Thyroid gland (tissue), 4 donors: Measurements from ENCODE around the gene PLCL2. TPM values are rescaled to one million over a fixed set of nuclear protein-coding genes. Genes with fewer than 3 reads are reported as not detected.

Source experiments
- DNase-seq, 2 donors: peaks; one replicate each; pipeline ENCODE4 v3.0.0-alpha.2; 2019
- H3K27ac ChIP-seq, 3 donors: fragments of 200-600 bp; sonication (generic); 1 replicate in 2 of 3; 2 replicates in 1 of 3; pipeline ENCODE4 v1.5.1; 2016 to 2019; ENCODE audit warnings: mild to moderate bottlenecking in 1 of 3, moderate library complexity in 1 of 3
- H3K27me3 ChIP-seq: fragments of 200-600 bp; sonication (generic); one replicate; pipeline ENCODE4 v1.5.1; 2019
- H3K36me3 ChIP-seq, 2 donors: fragments of 200-600 bp; sonication (generic); one replicate each; pipeline ENCODE4 v1.5.1; 2016 to 2019
- H3K4me1 ChIP-seq, 2 donors: fragments of 200-600 bp; sonication (generic); one replicate each; pipeline ENCODE4 v1.5.1; 2017 to 2019
- H3K4me3 ChIP-seq, 3 donors: fragments of 200-600 bp; sonication (generic); replicated peaks in 1 of 3; 1 replicate in 2 of 3; 2 replicates in 1 of 3; pipeline ENCODE4 v1.5.1; 2016; ENCODE audit warnings: mild to moderate bottlenecking in 1 of 3
- H3K9me3 ChIP-seq: fragments of 200-600 bp; sonication (generic); one replicate; pipeline ENCODE4 v1.5.1; 2017
- POLR2A ChIP-seq, 2 donors: fragments of 450-650 bp; IDR thresholded peaks; one replicate each; pipeline ENCODE4 v1.6.1; 2017; ENCODE audit warnings: antibody characterized with exemption in 2 of 2, mild to moderate bottlenecking in 2 of 2, moderate library complexity in 1 of 2
- WGBS, 2 donors: methylation state at CpG; one replicate each; pipeline ENCODE4 v1.1.5; 2017; 5-methylcytosine and 5-hydroxymethylcytosine counted together
- intact Hi-C: fragments of 100-400 bp; cut with DNase I; formaldehyde crosslinking; loops from one replicate; pipeline ENCODE4 v1.15.1; 2023
- total RNA-seq, 4 donors: library from RNA; depleted of rRNA; stranded (reverse); fragments of >200 nt; gene quantifications; one replicate each; pipeline ENCODE4 v1.2.3, GENCODE V29; 2016
- TF ChIP-seq, protein P1 (sequence below), 6 experiments: fragments of 200-600 bp in 3 of 6; fragments of 450-650 bp in 3 of 6; sonication (generic) in 3 of 6; IDR thresholded peaks; one replicate each; pipeline ENCODE4 v1.5.1; 2016 to 2019; ENCODE audit warnings: antibody characterized with exemption in 6 of 6, mild to moderate bottlenecking in 2 of 6, inconsistent platforms in 1 of 6, moderate library complexity in 1 of 6

PLCL2 gene
- total RNA-seq, 4 donors from 2014 or later: 6.3 to 15.3 (median 9.3) TPM

- WGBS, 2 donors: 86 to 87% methylated on average over 6 of the region's 6 CpGs
- no peaks in the 10 kb centered on the region for H3K36me3 ChIP-seq
- no peaks in the 10 kb centered on the region for H3K4me1 ChIP-seq
- H3K27me3 ChIP-seq: no peaks in the 10 kb centered on the region
- no peak for DNase-seq
- intact Hi-C loops: no loop called here
- no peaks in the 10 kb centered on the region for H3K9me3 ChIP-seq
- no peak overlapping the region for H3K27ac ChIP-seq
- no peak overlapping the region for H3K4me3 ChIP-seq
- TF ChIP-seq, protein P1, sequence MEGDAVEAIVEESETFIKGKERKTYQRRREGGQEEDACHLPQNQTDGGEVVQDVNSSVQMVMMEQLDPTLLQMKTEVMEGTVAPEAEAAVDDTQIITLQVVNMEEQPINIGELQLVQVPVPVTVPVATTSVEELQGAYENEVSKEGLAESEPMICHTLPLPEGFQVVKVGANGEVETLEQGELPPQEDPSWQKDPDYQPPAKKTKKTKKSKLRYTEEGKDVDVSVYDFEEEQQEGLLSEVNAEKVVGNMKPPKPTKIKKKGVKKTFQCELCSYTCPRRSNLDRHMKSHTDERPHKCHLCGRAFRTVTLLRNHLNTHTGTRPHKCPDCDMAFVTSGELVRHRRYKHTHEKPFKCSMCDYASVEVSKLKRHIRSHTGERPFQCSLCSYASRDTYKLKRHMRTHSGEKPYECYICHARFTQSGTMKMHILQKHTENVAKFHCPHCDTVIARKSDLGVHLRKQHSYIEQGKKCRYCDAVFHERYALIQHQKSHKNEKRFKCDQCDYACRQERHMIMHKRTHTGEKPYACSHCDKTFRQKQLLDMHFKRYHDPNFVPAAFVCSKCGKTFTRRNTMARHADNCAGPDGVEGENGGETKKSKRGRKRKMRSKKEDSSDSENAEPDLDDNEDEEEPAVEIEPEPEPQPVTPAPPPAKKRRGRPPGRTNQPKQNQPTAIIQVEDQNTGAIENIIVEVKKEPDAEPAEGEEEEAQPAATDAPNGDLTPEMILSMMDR (IDR thresholded peaks at IDR 0.05): no peak
- no peak for TF ChIP-seq POLR2A (IDR thresholded peaks at IDR 0.05)
Observed at GRCh38 chr3:16937326-16937845, 52.6 kb downstream of the PLCL2 start.

DNA sequence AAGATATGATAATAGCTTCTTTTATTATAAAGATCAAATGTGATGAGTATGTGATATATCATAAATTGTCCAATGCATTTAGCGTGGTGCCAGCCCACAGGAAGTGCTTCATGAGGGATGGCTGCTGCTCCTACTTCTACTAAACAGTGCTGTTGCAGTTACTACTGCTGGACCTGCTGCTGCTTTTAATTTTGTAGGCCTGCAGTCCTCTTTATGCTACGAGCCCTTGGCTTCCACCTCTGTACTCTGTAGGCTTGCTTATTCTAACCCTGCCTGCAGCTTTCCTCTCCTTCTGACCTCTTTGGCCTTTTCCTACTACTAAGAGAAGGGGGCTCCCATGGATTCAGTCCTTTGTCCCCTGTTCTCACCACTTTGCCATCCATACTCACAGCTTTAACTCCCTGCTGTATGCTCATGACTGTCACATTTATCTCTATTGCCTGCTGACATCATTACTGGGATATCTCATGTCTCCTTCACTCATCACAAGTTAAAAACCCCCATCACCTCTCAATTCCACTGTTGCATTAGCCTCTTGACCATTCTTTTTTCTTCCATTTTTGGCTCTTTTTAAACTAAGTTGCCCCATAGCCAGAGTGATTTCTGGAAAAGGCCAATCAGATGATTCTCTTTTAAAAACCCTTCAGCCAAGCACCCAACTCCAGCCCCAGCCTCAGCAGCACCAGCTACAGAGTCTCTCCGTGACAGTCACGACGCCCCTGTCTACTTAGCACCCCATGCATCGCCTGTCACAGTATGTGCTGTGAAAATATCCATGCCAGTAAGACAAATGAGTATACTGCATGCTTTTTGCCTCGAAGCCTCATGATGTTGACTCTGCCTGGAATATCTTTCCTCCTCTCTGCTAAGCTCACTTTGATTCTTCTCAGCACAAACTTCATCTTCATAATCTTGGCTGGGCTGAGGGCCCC, 56.3 kb downstream of the PLCL2 start:
- 62 to 71% methylated on average over 7 of the region's 7 CpGs for WGBS, 2 donors
- DNase-seq: no peak
- Histone ChIP-seq H3K4me1 (no peaks in the 10 kb centered on the region), H3K27ac (no peak overlapping the region), H3K27me3 (no peaks in the 10 kb centered on the region), H3K36me3 (no peaks in the 10 kb centered on the region), H3K4me3 (no peak overlapping the region), H3K9me3 (no peaks in the 10 kb centered on the region)
- intact Hi-C loops: no loop called here
- TF ChIP-seq, protein P1 (IDR thresholded peaks at IDR 0.05): no peak
- no peak for TF ChIP-seq POLR2A (IDR thresholded peaks at IDR 0.05)

DNA sequence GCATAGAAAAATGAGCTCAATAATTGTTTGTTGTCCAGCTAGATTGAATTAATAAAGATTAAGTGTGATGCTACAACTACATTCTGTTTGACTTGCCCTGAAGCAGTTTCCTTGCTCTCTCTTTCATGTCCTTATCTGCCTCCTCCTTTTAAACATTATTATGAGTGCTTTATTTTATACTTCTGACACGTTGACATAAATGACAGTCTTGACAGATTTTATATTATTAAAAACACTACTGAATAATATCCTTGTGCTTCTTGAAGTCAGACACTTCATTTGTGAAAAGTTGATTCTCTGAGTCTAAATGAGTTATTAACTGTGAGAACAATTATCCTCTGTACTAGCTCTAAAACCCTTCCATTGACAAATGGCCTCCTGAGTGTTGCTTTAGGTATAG, 58.2 kb downstream of the PLCL2 start:
- Histone ChIP-seq H3K36me3 (no peaks in the 10 kb centered on the region), H3K4me3 (no peak overlapping the region), H3K27me3 (no peaks in the 10 kb centered on the region), H3K27ac (no peak overlapping the region), H3K4me1 (no peaks in the 10 kb centered on the region), H3K9me3 (no peaks in the 10 kb centered on the region)
- 64 to 76% methylated on average over 1 of the region's 1 CpG for WGBS, 2 donors
- no peak for DNase-seq
- intact Hi-C loops: no loop called here
- TF ChIP-seq POLR2A (IDR thresholded peaks at IDR 0.05): no peak
- TF ChIP-seq, protein P1 (IDR thresholded peaks at IDR 0.05): no peak

GRCh38 chr3:16943857-16944256, 59.1 kb downstream of the PLCL2 start:
- TF ChIP-seq, protein P1 (IDR thresholded peaks at IDR 0.05): no peak
- no peak for TF ChIP-seq POLR2A (IDR thresholded peaks at IDR 0.05)
- H3K4me3 ChIP-seq: no peak overlapping the region

DNA sequence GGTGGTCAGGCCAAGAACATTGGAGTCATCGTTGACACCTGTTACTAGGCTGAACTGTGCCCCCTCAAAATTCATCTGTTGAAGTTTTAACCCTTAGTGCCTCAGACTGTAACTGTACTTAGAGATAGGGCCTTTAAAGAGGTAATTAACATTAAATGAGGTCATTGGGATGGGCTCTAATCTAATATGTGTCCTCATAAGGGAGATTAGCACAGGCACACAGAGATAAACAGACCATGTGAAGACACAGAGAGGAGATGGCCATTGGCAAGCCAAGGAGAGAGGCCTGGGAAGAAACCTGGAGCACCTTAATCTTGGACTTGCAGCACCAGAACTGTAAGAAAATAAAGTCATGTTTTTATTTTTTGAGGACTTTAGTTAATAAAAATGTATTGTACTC, 59.6 kb downstream of the PLCL2 start:
- no peaks in the 10 kb centered on the region for H3K36me3 ChIP-seq
- DNase-seq: no peak
- H3K27ac ChIP-seq: no peak overlapping the region
- TF ChIP-seq POLR2A (IDR thresholded peaks at IDR 0.05): no peak
- H3K9me3 ChIP-seq: no peaks in the 10 kb centered on the region
- no peak overlapping the region for H3K4me3 ChIP-seq
- H3K4me1 ChIP-seq: no peaks in the 10 kb centered on the region
- no peaks in the 10 kb centered on the region for H3K27me3 ChIP-seq
- WGBS, 2 donors: 78% methylated on average over 1 of the region's 1 CpG
- intact Hi-C loops: no loop called here

More at GRCh38 chr3:16943857-16944256, 59.1 kb downstream of the PLCL2 start:
- Histone ChIP-seq H3K27me3 (no peaks in the 10 kb centered on the region), H3K27ac (no peak overlapping the region), H3K36me3 (no peaks in the 10 kb centered on the region), H3K4me1 (no peaks in the 10 kb centered on the region), H3K9me3 (no peaks in the 10 kb centered on the region)
- intact Hi-C loops: no loop called here
- DNase-seq: no peak
